Neuronal stem cell (in vitro differentiated cells): Measurements from ENCODE around the gene GET4.

ENCODE experiments used
- DNase-seq: peaks from one replicate; pipeline ENCODE4 v3.0.0-alpha.2; 2013; ENCODE audit warnings: low spot score
- H2AFZ ChIP-seq: one replicate; pipeline ENCODE4 v1.6.1; 2013; ENCODE audit warnings: mild to moderate bottlenecking, low read length, inconsistent platforms
- H2AK5ac ChIP-seq: 2 replicates; pipeline ENCODE4 v1.6.1; 2013; ENCODE audit warnings: low read depth, mild to moderate bottlenecking, inconsistent platforms, low read length, moderate library complexity, mixed read lengths
- H2BK120ac ChIP-seq: 2 replicates; pipeline ENCODE4 v1.6.1; 2013; ENCODE audit warnings: low read depth, mild to moderate bottlenecking, inconsistent platforms, low read length, moderate library complexity, mixed read lengths
- H2BK12ac ChIP-seq: one replicate; pipeline ENCODE4 v1.6.1; 2013; ENCODE audit warnings: low read length, inconsistent platforms
- H2BK15ac ChIP-seq: 2 replicates; pipeline ENCODE4 v1.6.1; 2013; ENCODE audit warnings: mild to moderate bottlenecking, low read length, inconsistent platforms, mixed read lengths
- H2BK5ac ChIP-seq: one replicate; pipeline ENCODE4 v1.6.1; 2013; ENCODE audit warnings: inconsistent platforms, mild to moderate bottlenecking, low read length, moderate library complexity
- H3K14ac ChIP-seq: one replicate; pipeline ENCODE4 v1.6.1; 2013; ENCODE audit warnings: low read length, inconsistent platforms
- H3K18ac ChIP-seq: 2 replicates; pipeline ENCODE4 v1.6.1; 2013; ENCODE audit warnings: low read length, inconsistent platforms
- H3K23ac ChIP-seq: 2 replicates; pipeline ENCODE4 v1.6.1; 2013; ENCODE audit warnings: low read depth, mild to moderate bottlenecking, mixed read lengths, low read length, inconsistent platforms; ENCODE audit not compliant: poor library complexity
- H3K27ac ChIP-seq: replicated peaks from 3 replicates; pipeline ENCODE4 v1.5.1; 2013; ENCODE audit warnings: low read length, inconsistent platforms
- H3K27me3 ChIP-seq, 3 experiments: 2 replicates each; pipeline ENCODE4 v1.6.1; 2013; ENCODE audit warnings: low read length in 3 of 3, mild to moderate bottlenecking in 2 of 3, inconsistent platforms in 1 of 3, low read depth in 1 of 3, mixed read lengths in 1 of 3, moderate library complexity in 1 of 3; ENCODE audit not compliant: control insufficient read depth in 3 of 3, insufficient read depth in 3 of 3
- H3K36me3 ChIP-seq, 2 donors: replicated peaks in 1 of 2; 2 replicates each; pipeline ENCODE4 v1.6.1; 2013; ENCODE audit warnings: low read length in 2 of 2; ENCODE audit not compliant: control insufficient read depth in 2 of 2, insufficient read depth in 2 of 2
- H3K4ac ChIP-seq: 2 replicates; pipeline ENCODE4 v1.6.1; 2013; ENCODE audit warnings: inconsistent platforms, mild to moderate bottlenecking, low read length, moderate library complexity
- H3K4me1 ChIP-seq, 2 donors: 1 replicate in 1 of 2; 2 replicates in 1 of 2; pipeline ENCODE4 v1.6.1; 2013; ENCODE audit warnings: low read length in 2 of 2, low read depth in 1 of 2; ENCODE audit not compliant: control insufficient read depth in 2 of 2, insufficient read depth in 1 of 2
- H3K4me2 ChIP-seq: one replicate; pipeline ENCODE4 v1.6.1; 2013; ENCODE audit warnings: mild to moderate bottlenecking, low read length, inconsistent platforms; ENCODE audit not compliant: insufficient read depth, poor library complexity, severe bottlenecking
- H3K4me3 ChIP-seq, 2 donors: 2 replicates each; pipeline ENCODE4 v1.5.1; 2013; ENCODE audit warnings: low read length in 2 of 2, mild to moderate bottlenecking in 2 of 2, inconsistent platforms in 1 of 2, moderate library complexity in 1 of 2
- H3K79me1 ChIP-seq: one replicate; pipeline ENCODE4 v1.6.1; 2013; ENCODE audit warnings: low read depth, mild to moderate bottlenecking, inconsistent platforms, low read length, moderate library complexity
- H3K9ac ChIP-seq: one replicate; pipeline ENCODE4 v1.6.1; 2013; ENCODE audit warnings: mild to moderate bottlenecking, low read depth, low read length, inconsistent platforms; ENCODE audit not compliant: poor library complexity
- H3K9me3 ChIP-seq, 2 donors: replicated peaks in 1 of 2; 2 replicates each; pipeline versions ENCODE3 to v1.6.1; 2013; ENCODE audit warnings: low read length in 2 of 2, mild to moderate bottlenecking in 2 of 2, inconsistent platforms in 1 of 2, low read depth in 1 of 2, mixed read lengths in 1 of 2, moderate library complexity in 1 of 2; ENCODE audit not compliant: control insufficient read depth in 2 of 2, insufficient read depth in 1 of 2
- H4K8ac ChIP-seq: one replicate; pipeline ENCODE4 v1.6.1; 2013; ENCODE audit warnings: low read depth, mild to moderate bottlenecking, inconsistent platforms, low read length, moderate library complexity
- H4K91ac ChIP-seq: one replicate; pipeline ENCODE4 v1.6.1; 2013; ENCODE audit warnings: low read length, low read depth, mild to moderate bottlenecking, inconsistent platforms; ENCODE audit not compliant: poor library complexity
- WGBS, 2 donors: extraction: QIAGEN DNeasy Blood & Tissue Kit; methylation state at CpG; one replicate each; pipeline ENCODE4 v1.1.7; 2013; ENCODE audit warnings: missing lambda C conversion rate in 2 of 2, mixed read lengths in 1 of 2; ENCODE audit not compliant: insufficient read length in 2 of 2, insufficient replicate concordance in 1 of 2; ENCODE audit errors: extremely low coverage in 2 of 2; 5-methylcytosine and 5-hydroxymethylcytosine counted together

GET4 gene

GRCh38 chr7:881441-882234 is 5.3 kb downstream of the GET4 start:
- Histone ChIP-seq H3K79me1 (peaks cover 42% of the 10 kb centered on the region), H3K9ac (no peak overlapping the region), H3K36me3 (peaks cover 9 to 41% of the 10 kb centered on the region in 2 donors), H3K27me3 (no peaks in the 10 kb centered on the region), H3K4me3 (no peak overlapping the region), H4K8ac (no peak overlapping the region), H3K23ac (no peak overlapping the region), H3K4ac (no peak overlapping the region), H3K27ac (no peak overlapping the region), H3K18ac (no peak overlapping the region), H2AK5ac (no peak overlapping the region), H2BK120ac (no peak overlapping the region), H2BK12ac (no peak overlapping the region), H3K4me1 (peaks cover 6% of the 10 kb centered on the region in 2 donors), H2AFZ (no peak overlapping the region), H4K91ac (no peak overlapping the region), H3K9me3 (no peaks in the 10 kb centered on the region), H2BK15ac (no peak overlapping the region), H3K14ac (no peak overlapping the region), H2BK5ac (no peak overlapping the region), H3K4me2 (no peak overlapping the region)
- no peak for DNase-seq
- WGBS, 2 donors: no CpG with 5 or more reads among the region's 20 CpGs

- no CpG with 5 or more reads among the region's 37 CpGs for WGBS, 2 donors
Measured at GRCh38 chr7:882336-883035, 6.1 kb downstream of the GET4 start.

GRCh38 chr7:883055-884021 is 7.0 kb downstream of the GET4 start:
- no peak overlapping the region for H3K9ac ChIP-seq
- H3K18ac ChIP-seq: no peak overlapping the region
- no peak overlapping the region for H3K4ac ChIP-seq
- no peak for DNase-seq
- peak overlapping the region; percentile 73 for H3K23ac ChIP-seq
- no peak overlapping the region for H3K27ac ChIP-seq
- no peaks in the 10 kb centered on the region for H3K9me3 ChIP-seq
- WGBS, 2 donors: no CpG with 5 or more reads among the region's 50 CpGs
- H2AK5ac ChIP-seq: no peak overlapping the region
- no peak overlapping the region for H2BK12ac ChIP-seq
- H2AFZ ChIP-seq: no peak overlapping the region
- H3K4me3 ChIP-seq: no peak overlapping the region
- H4K91ac ChIP-seq: no peak overlapping the region
- H2BK120ac ChIP-seq: no peak overlapping the region
- H3K4me2 ChIP-seq: no peak overlapping the region
- peak overlapping the region; percentile 13 for H2BK5ac ChIP-seq
- H2BK15ac ChIP-seq: no peak overlapping the region
- peaks cover 20 to 53% of the 10 kb centered on the region in 2 donors for H3K36me3 ChIP-seq
- peaks cover 49% of the 10 kb centered on the region for H3K79me1 ChIP-seq
- H3K4me1 ChIP-seq: peaks cover 0 to 1% of the 10 kb centered on the region in 2 donors
- H4K8ac ChIP-seq: no peak overlapping the region
- H3K27me3 ChIP-seq: no peaks in the 10 kb centered on the region
- H3K14ac ChIP-seq: peak overlapping the region; percentile 71

More at GRCh38 chr7:882336-883035, 6.1 kb downstream of the GET4 start:
- Histone ChIP-seq H3K9ac (no peak overlapping the region), H3K9me3 (no peaks in the 10 kb centered on the region), H3K27me3 (no peaks in the 10 kb centered on the region), H2BK15ac (no peak overlapping the region), H3K4me1 (peaks cover 6% of the 10 kb centered on the region in 2 donors), H3K79me1 (peaks cover 48% of the 10 kb centered on the region), H3K23ac (no peak overlapping the region), H3K4me2 (no peak overlapping the region), H4K91ac (no peak overlapping the region), H3K27ac (no peak overlapping the region), H2BK5ac (peak overlapping the region; percentile 13), H3K36me3 (peaks cover 14 to 49% of the 10 kb centered on the region in 2 donors), H2BK12ac (no peak overlapping the region), H2AFZ (no peak overlapping the region), H3K18ac (no peak overlapping the region), H2AK5ac (no peak overlapping the region), H3K14ac (no peak overlapping the region), H4K8ac (no peak overlapping the region), H2BK120ac (no peak overlapping the region), H3K4ac (no peak overlapping the region), H3K4me3 (no peak overlapping the region)
- DNase-seq: no peak
